HL-60/S4 treated with retinoic acid at 250 ng/mL for 4 days and 3 days (cell line): ENCODE measurements around the gene IFIT2.
"Not testable (repeated sequence)": the region's sequence is repeated elsewhere in the genome, so short reads cannot be mapped to it uniquely, and the experiment has no call there.

Experiments used
- in situ Hi-C: fragments of 300-500 bp; cut with MboI; formaldehyde crosslinking; loops from 2 replicates; pipeline ENCODE4 v1.7.0; 2022; ENCODE audit warnings: low sequenced_read_pairs

IFIT2 gene

DNA sequence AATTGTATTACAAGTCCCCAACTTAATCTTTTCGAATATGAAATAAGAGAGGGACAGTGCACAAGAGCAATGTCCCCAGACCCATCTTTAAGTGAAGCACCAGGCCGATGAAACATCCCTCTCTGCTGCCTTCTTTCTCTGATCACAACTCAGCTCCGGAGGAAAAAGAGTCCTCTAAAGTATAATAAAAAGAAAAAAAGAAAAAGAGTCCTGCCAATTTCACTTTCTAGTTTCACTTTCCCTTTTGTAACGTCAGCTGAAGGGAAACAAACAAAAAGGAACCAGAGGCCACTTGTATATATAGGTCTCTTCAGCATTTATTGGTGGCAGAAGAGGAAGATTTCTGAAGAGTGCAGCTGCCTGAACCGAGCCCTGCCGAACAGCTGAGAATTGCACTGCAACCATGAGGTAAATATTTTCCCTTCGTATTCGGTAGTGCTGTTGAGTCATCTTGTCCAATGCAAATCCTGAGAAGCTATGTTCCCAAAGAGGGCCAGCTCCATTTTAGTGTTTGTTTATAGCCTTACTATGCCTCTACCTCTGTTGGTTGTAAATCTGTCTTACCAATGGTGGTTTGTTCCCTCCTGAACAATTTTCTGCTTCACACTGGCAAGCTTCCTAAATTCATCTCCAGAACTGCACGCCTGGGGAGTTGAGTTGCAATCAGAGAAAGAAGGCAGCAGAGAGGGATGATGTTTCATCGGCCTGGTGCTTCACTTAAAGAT lies at the start of gene IFIT2:
TSS of gene IFIT2 (plus strand) at position 326 of the 725 bp plus-strand sequence. CDS start at position 404, 78 bp downstream.
- in situ Hi-C loops: no loop called here

- in situ Hi-C loops: no loop called here
Measured at GRCh38 chr10:89252225-89252585, 49.6 kb upstream of the IFIT2 start.

DNA sequence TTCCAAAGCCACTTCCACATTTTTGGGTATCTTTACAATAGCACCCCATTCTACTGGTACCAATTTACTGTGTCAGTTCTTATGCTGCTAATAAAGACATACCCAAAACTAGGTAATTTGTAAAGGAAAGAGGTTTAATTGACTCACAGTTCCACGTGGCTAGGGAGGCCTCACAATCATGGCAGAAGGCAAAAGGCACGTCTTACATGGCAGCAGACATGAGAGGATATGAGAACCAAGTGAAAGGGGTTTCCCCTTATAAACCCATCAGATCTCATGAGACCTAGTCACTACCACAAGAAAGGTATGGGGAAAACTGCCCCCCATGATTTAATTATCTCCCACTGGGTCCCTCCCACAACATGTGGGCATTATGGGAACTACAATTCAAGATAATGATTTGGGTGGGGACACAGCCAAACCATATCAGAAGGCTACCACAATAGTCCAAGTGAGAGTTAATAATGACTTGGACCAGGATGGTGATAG lies 46.7 kb upstream of the IFIT2 start:
- in situ Hi-C loops: not testable (repeated sequence)

GRCh38 chr10:89255793-89256192 lies 46.1 kb upstream of the IFIT2 start:
- in situ Hi-C loops: no loop called here

DNA sequence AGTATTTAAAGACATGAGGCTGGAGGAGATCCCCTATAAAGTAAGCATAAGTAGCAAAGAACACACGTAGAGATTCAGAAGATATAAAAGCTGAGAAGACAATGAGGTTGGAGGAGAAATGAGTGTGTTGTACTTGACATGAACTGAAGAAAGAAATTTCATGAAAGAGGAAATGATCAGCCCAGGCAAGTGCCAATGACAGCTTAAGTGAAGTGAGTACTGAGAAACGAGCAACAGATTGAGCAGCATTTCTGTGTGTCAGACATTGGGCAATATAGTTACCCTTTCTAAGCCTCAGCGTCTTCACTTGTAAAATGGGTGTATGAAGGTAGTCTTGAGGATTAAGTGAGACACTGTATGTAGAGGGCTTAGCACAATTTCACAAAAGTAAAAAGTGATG lies 45.5 kb upstream of the IFIT2 start:
- in situ Hi-C loops: no loop called here

DNA sequence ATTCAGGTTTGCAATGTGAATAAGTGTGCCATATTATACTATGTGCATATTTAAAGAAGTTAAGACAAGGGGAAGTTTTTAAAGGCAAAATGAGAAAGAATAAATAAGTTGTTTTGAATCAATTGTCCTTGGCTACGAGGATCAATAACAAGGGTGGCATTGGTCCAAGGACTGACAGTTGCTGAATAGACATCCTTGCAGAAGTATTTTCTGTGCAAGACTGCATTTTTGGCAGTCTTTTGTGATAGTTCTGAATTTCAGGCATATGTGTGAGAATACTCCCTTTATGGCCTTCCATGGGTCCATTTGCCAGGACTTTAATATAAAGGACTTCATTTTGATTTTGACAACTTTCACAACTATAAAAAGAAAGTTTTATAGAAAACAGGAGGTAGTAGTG lies 44.9 kb upstream of the IFIT2 start:
- in situ Hi-C loops: no loop called here

DNA sequence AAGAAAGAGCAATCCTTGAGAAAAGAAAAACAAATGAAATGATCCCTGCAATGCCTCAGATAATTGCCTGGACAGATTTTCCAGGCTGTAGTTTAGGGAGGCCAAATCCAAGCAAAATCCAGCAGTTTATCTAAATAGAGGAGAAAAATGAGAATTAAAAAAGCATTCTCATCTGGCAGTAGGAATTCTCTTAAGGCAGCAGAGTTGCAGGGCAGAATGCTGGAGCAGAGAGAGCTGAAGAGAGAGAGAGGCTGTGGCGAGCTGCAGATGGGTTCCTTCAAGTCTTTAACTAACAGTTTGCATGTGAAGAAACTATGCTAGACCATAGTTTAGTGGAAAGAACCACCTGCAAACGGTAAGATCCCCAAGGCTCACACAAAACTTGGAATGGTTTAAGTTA lies 44.3 kb upstream of the IFIT2 start:
- in situ Hi-C loops: no loop called here

DNA sequence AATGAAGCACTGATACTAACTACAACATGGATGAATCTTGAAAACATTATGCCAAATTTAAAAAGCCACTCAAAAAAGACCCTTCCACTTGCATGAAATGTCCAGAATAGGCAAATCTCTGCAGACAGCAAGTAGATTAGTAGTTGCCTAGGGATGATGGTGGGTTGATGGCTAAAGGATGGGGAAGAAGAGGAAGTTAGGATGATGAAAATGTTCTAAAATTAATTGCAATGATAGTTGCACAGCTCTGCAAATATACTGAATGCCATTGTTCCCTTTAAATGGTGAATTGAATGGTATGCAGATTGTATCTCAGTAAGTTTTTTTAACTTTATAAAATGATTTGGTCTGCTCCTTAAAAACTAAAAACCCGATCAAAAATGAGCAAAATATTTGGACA lies 43.0 kb upstream of the IFIT2 start:
- in situ Hi-C loops: no loop called here

- in situ Hi-C loops: no loop called here
Measured at GRCh38 chr10:89262086-89263051, 39.5 kb upstream of the IFIT2 start.

GRCh38 chr10:89263091-89263490 lies 38.8 kb upstream of the IFIT2 start:
- in situ Hi-C loops: no loop called here

DNA sequence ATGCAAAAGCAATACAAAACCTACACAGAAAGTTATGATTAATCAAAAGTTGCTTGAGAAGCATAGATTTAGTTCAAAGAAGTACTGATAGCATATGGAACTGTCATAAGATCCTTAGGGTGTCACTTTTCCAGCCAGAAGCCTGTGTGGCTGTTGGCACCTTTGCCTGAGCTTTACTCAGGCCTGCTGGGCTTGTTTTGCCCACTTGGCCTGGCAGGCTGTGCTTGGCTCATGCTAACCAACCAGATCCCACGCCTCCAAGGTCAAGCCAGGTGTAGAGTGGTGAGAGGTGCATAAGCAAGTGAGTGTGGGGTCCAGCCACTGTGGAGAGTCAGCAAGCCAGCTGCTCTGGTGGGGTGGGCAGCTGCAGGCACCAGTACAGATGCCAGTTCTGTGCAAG lies 38.3 kb upstream of the IFIT2 start:
- in situ Hi-C loops: no loop called here

DNA sequence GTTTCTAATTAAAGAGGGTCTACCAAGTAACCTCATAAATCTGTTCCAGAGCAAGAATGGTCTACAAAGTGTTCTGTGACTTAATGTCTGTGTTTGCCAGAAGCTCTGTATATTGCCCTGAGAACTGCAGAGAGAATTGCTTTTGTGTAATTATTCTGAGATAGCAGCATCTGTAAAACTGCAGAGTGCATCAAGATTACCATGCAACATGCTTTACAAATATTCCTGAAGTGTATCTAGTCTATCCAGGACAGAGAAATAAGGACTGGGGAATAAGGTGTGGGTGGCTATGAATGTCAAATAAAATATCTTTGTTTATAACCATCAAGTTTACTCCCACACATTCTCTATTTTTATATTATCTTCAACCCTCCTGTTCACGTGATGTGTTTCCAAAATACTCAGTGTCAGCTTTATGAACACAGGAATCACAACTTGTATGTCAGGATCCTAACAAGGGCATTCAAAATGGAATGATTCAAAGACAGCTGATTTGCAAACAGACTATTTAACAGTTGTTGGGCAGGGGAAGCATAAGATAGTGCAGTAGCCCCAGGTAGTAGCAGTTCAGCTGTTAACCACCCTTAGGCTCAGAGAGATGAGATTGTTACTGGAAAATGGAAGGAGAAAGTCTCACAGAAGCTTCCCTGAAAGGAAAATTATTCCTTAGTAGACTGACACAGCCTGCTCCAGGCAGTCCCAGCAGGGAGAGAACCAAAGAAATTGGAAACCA lies 35.0 kb upstream of the IFIT2 start:
- in situ Hi-C loops: no loop called here

DNA sequence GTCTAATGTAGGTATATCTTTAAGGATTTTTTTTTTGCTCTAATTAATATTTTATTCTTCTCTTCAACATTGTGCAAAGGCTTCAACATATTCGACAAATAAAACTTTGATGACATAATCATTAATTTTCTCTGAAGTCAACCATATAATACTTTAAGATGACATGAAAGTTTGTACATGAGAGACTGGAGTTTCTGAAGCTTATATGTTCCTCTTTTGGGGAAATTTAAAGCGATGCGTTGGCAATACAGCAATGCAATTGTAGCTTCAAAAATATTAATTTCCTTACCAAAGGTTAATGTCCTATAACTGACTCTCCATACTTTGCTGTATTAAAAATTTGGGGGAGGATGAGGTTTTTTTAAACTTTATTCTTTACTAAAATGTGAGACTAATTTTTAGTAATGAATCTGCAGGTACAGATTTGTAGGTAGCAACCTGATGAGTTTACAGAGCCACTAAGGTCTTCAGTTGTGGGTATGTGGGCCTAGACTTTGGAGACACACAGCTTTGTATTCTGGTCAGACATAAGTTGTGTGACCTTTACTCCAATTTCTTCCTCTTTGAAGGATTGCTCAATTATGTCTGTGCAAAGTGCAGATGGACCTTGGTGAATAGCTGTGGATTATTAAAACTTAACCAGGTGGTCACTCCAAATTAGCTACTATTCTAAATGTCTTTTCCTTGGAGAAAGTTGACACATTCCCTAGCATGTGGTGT lies 32.3 kb upstream of the IFIT2 start:
- in situ Hi-C loops: no loop called here

GRCh38 chr10:89270153-89270483 lies 31.7 kb upstream of the IFIT2 start:
- in situ Hi-C loops: no loop called here

DNA sequence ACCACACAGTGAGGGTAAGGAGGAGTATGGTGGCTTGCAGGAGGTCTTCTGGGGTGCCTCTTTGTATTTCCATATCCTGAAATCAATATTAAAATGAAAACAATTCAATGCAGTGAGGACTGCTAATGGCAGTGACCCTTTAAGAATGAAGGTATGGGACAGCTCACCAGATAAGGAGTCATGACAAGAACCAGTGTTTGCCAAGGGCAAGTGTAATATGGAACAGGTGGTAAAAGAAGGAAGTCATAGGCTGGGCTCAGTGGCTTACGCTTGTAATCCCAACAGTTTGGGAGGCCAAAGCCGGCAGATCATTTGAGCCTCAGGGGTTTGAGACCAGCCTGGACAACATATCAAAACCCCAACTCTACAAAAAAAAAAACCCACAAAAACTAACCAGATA lies 30.3 kb upstream of the IFIT2 start:
- in situ Hi-C loops: no loop called here

DNA sequence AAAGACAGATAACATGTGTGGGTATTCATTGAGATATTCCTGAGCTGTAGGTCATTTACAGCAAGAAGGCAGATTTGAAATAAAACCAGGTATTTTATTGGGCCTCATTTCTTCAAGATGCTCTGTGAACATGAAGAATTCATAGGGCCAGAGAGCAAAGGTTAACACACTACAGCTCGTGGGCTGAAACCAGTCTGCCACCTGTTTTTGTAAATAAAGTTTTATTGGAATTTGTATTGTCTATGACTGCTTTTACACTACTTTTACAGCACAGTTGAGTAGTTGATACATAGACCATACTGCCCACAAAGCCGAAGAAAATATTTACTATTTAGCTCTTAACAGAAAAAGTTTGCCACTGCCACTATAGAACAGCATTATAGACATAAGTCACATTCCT lies 28.2 kb upstream of the IFIT2 start:
- in situ Hi-C loops: no loop called here

GRCh38 chr10:89274928-89275327 lies 26.9 kb upstream of the IFIT2 start:
- in situ Hi-C loops: no loop called here

GRCh38 chr10:89275383-89275782 lies 26.5 kb upstream of the IFIT2 start:
- in situ Hi-C loops: no loop called here

- in situ Hi-C loops: no loop called here
Measured at GRCh38 chr10:89278034-89278535, 23.8 kb upstream of the IFIT2 start.

DNA sequence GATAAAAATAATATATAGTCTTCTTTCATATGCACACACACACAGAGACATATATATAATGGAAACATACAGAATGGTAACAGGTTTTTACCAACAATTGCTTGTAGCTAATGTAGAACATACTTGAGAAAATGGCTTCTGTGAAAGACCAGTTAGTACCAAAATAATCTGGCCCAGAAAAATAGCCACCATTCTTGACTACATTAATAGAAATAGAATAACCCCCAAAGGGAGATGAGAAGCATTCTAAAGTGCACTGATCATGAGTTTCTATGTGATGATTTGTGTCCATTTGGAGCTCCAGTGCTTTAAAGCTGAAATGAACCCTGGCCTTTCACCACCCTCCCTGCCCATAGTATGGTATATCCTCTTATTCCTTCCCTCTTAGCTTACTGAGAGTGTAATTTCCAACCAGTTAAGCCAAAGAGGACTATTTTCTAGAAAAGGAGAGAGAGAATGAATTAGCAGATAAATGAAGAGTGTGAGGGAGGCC lies 22.9 kb upstream of the IFIT2 start:
- in situ Hi-C loops: no loop called here
